ENCODE data around the gene FILIP1L.
"Not testable (repeated sequence)": the region's sequence is repeated elsewhere in the genome, so short reads cannot be mapped to it uniquely, and the experiment has no call there.

FILIP1L gene

GRCh38 chr3:99845999-99846398 lies 268.3 kb downstream of the FILIP1L start:
- Histone ChIP-seq H3K27me3 (ENCODE audit: control insufficient read depth, insufficient read depth, low read length) (no peaks in the 10 kb centered on the region), H3K4me1 (ENCODE audit: control insufficient read depth, insufficient read depth, low read length) (peaks cover 31% of the 10 kb centered on the region), H3K27ac (ENCODE audit: low read depth, low read length) (no peak overlapping the region), H3K9me3 (ENCODE audit: control insufficient read depth, insufficient read depth, low read length) (no peaks in the 10 kb centered on the region), H3K9ac (ENCODE audit: low read depth, low read length) (no peak overlapping the region), H3K36me3 (ENCODE audit: control insufficient read depth, insufficient read depth, low read length) (no peaks in the 10 kb centered on the region), H3K4me3 (ENCODE audit: low read depth, low read length) (no peak overlapping the region)

GRCh38 chr3:99845331-99845730 lies 269.0 kb downstream of the FILIP1L start:
- no peaks in the 10 kb centered on the region for H3K36me3 ChIP-seq (ENCODE audit: control insufficient read depth, insufficient read depth, low read length)
- no peaks in the 10 kb centered on the region for H3K27me3 ChIP-seq (ENCODE audit: control insufficient read depth, insufficient read depth, low read length)
- no peak overlapping the region for H3K4me3 ChIP-seq (ENCODE audit: low read depth, low read length)
- no peak overlapping the region for H3K27ac ChIP-seq (ENCODE audit: low read depth, low read length)
- H3K4me1 ChIP-seq (ENCODE audit: control insufficient read depth, insufficient read depth, low read length): peaks cover 26% of the 10 kb centered on the region
- no peaks in the 10 kb centered on the region for H3K9me3 ChIP-seq (ENCODE audit: control insufficient read depth, insufficient read depth, low read length)
- no peak overlapping the region for H3K9ac ChIP-seq (ENCODE audit: low read depth, low read length)

GRCh38 chr3:99843590-99844258 lies 270.6 kb downstream of the FILIP1L start:
- Histone ChIP-seq H3K27me3 (ENCODE audit: control insufficient read depth, insufficient read depth, low read length) (no peaks in the 10 kb centered on the region), H3K9me3 (ENCODE audit: control insufficient read depth, insufficient read depth, low read length) (no peaks in the 10 kb centered on the region), H3K4me1 (ENCODE audit: control insufficient read depth, insufficient read depth, low read length) (peaks cover 28% of the 10 kb centered on the region), H3K9ac (ENCODE audit: low read depth, low read length) (no peak overlapping the region), H3K36me3 (ENCODE audit: control insufficient read depth, insufficient read depth, low read length) (no peaks in the 10 kb centered on the region), H3K4me3 (ENCODE audit: low read depth, low read length) (no peak overlapping the region), H3K27ac (ENCODE audit: low read depth, low read length) (no peak overlapping the region)

GRCh38 chr3:99842826-99843589 lies 271.3 kb downstream of the FILIP1L start:
- Histone ChIP-seq H3K27me3 (ENCODE audit: control insufficient read depth, insufficient read depth, low read length) (no peaks in the 10 kb centered on the region), H3K9ac (ENCODE audit: low read depth, low read length) (no peak overlapping the region), H3K27ac (ENCODE audit: low read depth, low read length) (no peak overlapping the region), H3K36me3 (ENCODE audit: control insufficient read depth, insufficient read depth, low read length) (no peaks in the 10 kb centered on the region), H3K4me3 (ENCODE audit: low read depth, low read length) (no peak overlapping the region), H3K9me3 (ENCODE audit: control insufficient read depth, insufficient read depth, low read length) (no peaks in the 10 kb centered on the region), H3K4me1 (ENCODE audit: control insufficient read depth, insufficient read depth, low read length) (peaks cover 28% of the 10 kb centered on the region)

- not testable (repeated sequence) for H3K36me3 ChIP-seq (ENCODE audit: control insufficient read depth, insufficient read depth, low read length); H3K9me3 ChIP-seq (ENCODE audit: control insufficient read depth, insufficient read depth, low read length); H3K27me3 ChIP-seq (ENCODE audit: control insufficient read depth, insufficient read depth, low read length); H3K4me3 ChIP-seq (ENCODE audit: low read depth, low read length); H3K27ac ChIP-seq (ENCODE audit: low read depth, low read length); H3K9ac ChIP-seq (ENCODE audit: low read depth, low read length)
- H3K4me1 ChIP-seq (ENCODE audit: control insufficient read depth, insufficient read depth, low read length): peaks cover 26% of the 10 kb centered on the region
Measured at GRCh38 chr3:99841949-99842348, 272.4 kb downstream of the FILIP1L start.

GRCh38 chr3:99839613-99840012 lies 274.7 kb downstream of the FILIP1L start:
- Histone ChIP-seq H3K9ac (ENCODE audit: low read depth, low read length) (no peak overlapping the region), H3K27me3 (ENCODE audit: control insufficient read depth, insufficient read depth, low read length) (no peaks in the 10 kb centered on the region), H3K36me3 (ENCODE audit: control insufficient read depth, insufficient read depth, low read length) (no peaks in the 10 kb centered on the region), H3K9me3 (ENCODE audit: control insufficient read depth, insufficient read depth, low read length) (no peaks in the 10 kb centered on the region), H3K4me3 (ENCODE audit: low read depth, low read length) (no peak overlapping the region), H3K27ac (ENCODE audit: low read depth, low read length) (no peak overlapping the region), H3K4me1 (ENCODE audit: control insufficient read depth, insufficient read depth, low read length) (peaks cover 10% of the 10 kb centered on the region)

GRCh38 chr3:99838755-99839154 lies 275.5 kb downstream of the FILIP1L start:
- H3K4me3 ChIP-seq (ENCODE audit: low read depth, low read length): no peak overlapping the region

GRCh38 chr3:99837715-99838114 lies 276.6 kb downstream of the FILIP1L start:
- peaks cover 6% of the 10 kb centered on the region; the same call in 1 of the 2 replicates for H3K4me1 ChIP-seq (ENCODE audit: control insufficient read depth, insufficient read depth, low read length)
- H3K27me3 ChIP-seq (ENCODE audit: control insufficient read depth, insufficient read depth, low read length): no peaks in the 10 kb centered on the region
- no peak overlapping the region for H3K27ac ChIP-seq (ENCODE audit: low read depth, low read length)
- H3K9me3 ChIP-seq (ENCODE audit: control insufficient read depth, insufficient read depth, low read length): no peaks in the 10 kb centered on the region
- no peak overlapping the region for H3K9ac ChIP-seq (ENCODE audit: low read depth, low read length)
- H3K36me3 ChIP-seq (ENCODE audit: control insufficient read depth, insufficient read depth, low read length): no peaks in the 10 kb centered on the region
- no peak overlapping the region for H3K4me3 ChIP-seq (ENCODE audit: low read depth, low read length)

More at GRCh38 chr3:99838755-99839154, 275.5 kb downstream of the FILIP1L start:
- Histone ChIP-seq H3K9ac (ENCODE audit: low read depth, low read length) (no peak overlapping the region), H3K9me3 (ENCODE audit: control insufficient read depth, insufficient read depth, low read length) (no peaks in the 10 kb centered on the region), H3K4me1 (ENCODE audit: control insufficient read depth, insufficient read depth, low read length) (peaks cover 9% of the 10 kb centered on the region; the same call in 1 of the 2 replicates), H3K27ac (ENCODE audit: low read depth, low read length) (no peak overlapping the region), H3K36me3 (ENCODE audit: control insufficient read depth, insufficient read depth, low read length) (no peaks in the 10 kb centered on the region), H3K27me3 (ENCODE audit: control insufficient read depth, insufficient read depth, low read length) (no peaks in the 10 kb centered on the region)

GRCh38 chr3:99836681-99837080 lies 277.6 kb downstream of the FILIP1L start:
- Histone ChIP-seq H3K9ac (ENCODE audit: low read depth, low read length) (no peak overlapping the region), H3K4me3 (ENCODE audit: low read depth, low read length) (no peak overlapping the region), H3K4me1 (ENCODE audit: control insufficient read depth, insufficient read depth, low read length) (peaks cover 8% of the 10 kb centered on the region; the same call in 1 of the 2 replicates), H3K36me3 (ENCODE audit: control insufficient read depth, insufficient read depth, low read length) (no peaks in the 10 kb centered on the region), H3K27me3 (ENCODE audit: control insufficient read depth, insufficient read depth, low read length) (no peaks in the 10 kb centered on the region), H3K9me3 (ENCODE audit: control insufficient read depth, insufficient read depth, low read length) (no peaks in the 10 kb centered on the region), H3K27ac (ENCODE audit: low read depth, low read length) (no peak overlapping the region)

GRCh38 chr3:99834211-99834957 lies 279.9 kb downstream of the FILIP1L start:
- Histone ChIP-seq H3K4me1 (ENCODE audit: control insufficient read depth, insufficient read depth, low read length) (peaks cover 11% of the 10 kb centered on the region), H3K27me3 (ENCODE audit: control insufficient read depth, insufficient read depth, low read length) (no peaks in the 10 kb centered on the region), H3K4me3 (ENCODE audit: low read depth, low read length) (no peak overlapping the region), H3K36me3 (ENCODE audit: control insufficient read depth, insufficient read depth, low read length) (no peaks in the 10 kb centered on the region), H3K9me3 (ENCODE audit: control insufficient read depth, insufficient read depth, low read length) (no peaks in the 10 kb centered on the region), H3K27ac (ENCODE audit: low read depth, low read length) (no peak overlapping the region), H3K9ac (ENCODE audit: low read depth, low read length) (no peak overlapping the region)

All from HUES48 (cell line).